BE2C (cell line): Measurements from ENCODE around the gene PPOX.

Source experiments
- DNase-seq: peaks from one replicate; pipeline ENCODE4 v3.0.0-alpha.2; 2020
- H3K27me3 ChIP-seq: fragments of 250-450 bp; sonication (Bioruptor Pico); 2 replicates; pipeline ENCODE4 v1.5.1; 2020; ENCODE audit warnings: mild to moderate bottlenecking
- H3K36me3 ChIP-seq: fragments of 250-450 bp; sonication (Bioruptor Pico); 2 replicates; pipeline ENCODE4 v1.5.1; 2020; ENCODE audit warnings: mild to moderate bottlenecking
- H3K4me1 ChIP-seq: fragments of 250-450 bp; sonication (Bioruptor Pico); 2 replicates; pipeline ENCODE4 v1.5.1; 2020
- H3K4me3 ChIP-seq: 2 replicates; pipeline ENCODE4 v1.5.1; 2011; ENCODE audit warnings: low read depth, low read length
- H3K9me3 ChIP-seq: fragments of 250-450 bp; sonication (Bioruptor Pico); 2 replicates; pipeline ENCODE4 v1.5.1; 2020
- CTCF ChIP-seq: IDR thresholded peaks from 2 replicates; pipeline ENCODE4 v1.5.1; 2012; ENCODE audit warnings: mild to moderate bottlenecking, low read depth, low read length

PPOX gene

GRCh38 chr1:161215076-161215475 is 48.9 kb downstream of the PPOX start, which contains the start of gene FCER1G:
Gene FCER1G, plus strand, starts transcription at chr1:161215295. Its CDS starts 27 bp downstream, at chr1:161215322.
- peaks cover 42% of the 10 kb centered on the region for H3K36me3 ChIP-seq
- no peaks in the 10 kb centered on the region for H3K27me3 ChIP-seq
- no peaks in the 10 kb centered on the region for H3K4me1 ChIP-seq
- DNase-seq: no peak
- no peak for TF ChIP-seq CTCF
- H3K4me3 ChIP-seq: no peak within 1 kb of the TSS
- H3K9me3 ChIP-seq: no peaks in the 10 kb centered on the region

DNA sequence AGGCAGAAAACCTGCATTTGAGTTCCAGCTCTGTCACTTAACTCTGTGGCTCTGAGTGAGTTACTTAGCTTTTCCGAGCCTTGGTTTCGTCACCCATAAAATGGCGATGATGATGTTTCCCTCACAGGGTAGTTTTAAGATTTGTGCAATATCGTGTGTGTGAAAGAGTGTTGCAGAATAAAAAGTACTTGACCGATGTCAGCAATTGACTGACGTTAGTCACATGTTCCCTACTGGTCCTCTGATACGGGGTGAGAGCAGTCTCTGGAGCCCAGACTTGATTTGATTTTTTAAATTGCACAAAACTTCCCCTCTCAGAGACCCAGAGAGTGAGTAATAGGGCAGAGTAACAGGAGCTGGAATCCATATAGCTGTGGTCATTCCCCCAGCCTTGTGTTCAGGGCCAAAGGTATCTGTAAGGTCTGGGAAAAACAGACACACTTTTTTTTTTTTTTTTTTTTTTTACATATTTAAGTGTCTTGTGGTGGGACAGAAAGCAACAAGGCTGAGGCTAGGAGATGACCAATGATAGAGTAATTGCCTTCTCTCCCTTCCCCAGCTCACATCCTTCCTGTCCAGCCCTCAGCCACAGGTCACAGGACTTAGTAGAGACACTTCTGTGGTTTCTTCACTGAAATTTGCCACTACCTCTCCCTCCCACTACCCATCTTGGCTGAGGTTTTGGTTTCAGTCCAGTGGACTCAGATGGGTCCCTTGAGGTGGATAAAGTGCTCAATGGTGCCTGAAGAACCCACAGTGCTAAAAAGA is 50.9 kb downstream of the PPOX start:
- Histone ChIP-seq H3K9me3 (no peaks in the 10 kb centered on the region), H3K36me3 (peaks cover 22% of the 10 kb centered on the region), H3K4me1 (no peaks in the 10 kb centered on the region), H3K4me3 (no peak overlapping the region), H3K27me3 (no peaks in the 10 kb centered on the region)
- TF ChIP-seq CTCF: no peak
- no peak for DNase-seq

- no peaks in the 10 kb centered on the region for H3K4me1 ChIP-seq
- no peak for DNase-seq
- peaks cover 14% of the 10 kb centered on the region for H3K36me3 ChIP-seq
- H3K9me3 ChIP-seq: no peaks in the 10 kb centered on the region
- no peak overlapping the region for H3K4me3 ChIP-seq
- H3K27me3 ChIP-seq: no peaks in the 10 kb centered on the region
- TF ChIP-seq CTCF: no peak
Observed at GRCh38 chr1:161217831-161218230, 51.6 kb downstream of the PPOX start.

DNA sequence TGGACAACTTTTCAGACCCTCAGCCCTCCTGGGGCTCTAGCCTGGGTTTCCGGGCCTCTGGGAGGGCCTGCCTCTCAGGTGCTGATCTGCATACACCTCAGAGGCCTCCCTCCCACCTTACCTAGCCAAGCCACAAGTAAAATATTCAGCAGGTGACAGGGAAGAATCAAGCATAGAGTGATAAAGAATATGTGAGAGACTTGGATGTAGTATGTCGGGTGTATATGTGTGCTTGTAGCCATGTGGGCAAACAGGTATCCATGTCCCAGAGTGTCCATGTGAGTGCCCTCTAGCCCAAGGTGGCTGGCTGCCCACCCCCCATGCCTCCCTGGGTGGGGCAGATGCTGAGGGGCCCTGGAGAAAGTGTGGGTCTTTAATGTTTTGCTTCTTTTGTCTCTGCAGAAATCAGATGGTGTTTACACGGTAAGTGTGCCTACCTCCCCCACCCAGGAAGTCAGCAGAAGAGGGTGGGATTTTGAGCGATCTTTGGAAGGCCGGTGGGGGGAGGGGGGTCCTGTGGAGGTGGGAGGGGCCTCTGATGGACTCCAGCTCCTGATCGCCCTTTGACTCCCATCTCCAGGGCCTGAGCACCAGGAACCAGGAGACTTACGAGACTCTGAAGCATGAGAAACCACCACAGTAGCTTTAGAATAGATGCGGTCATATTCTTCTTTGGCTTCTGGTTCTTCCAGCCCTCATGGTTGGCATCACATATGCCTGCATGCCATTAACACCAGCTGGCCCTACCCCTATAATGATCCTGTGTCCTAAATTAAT is 52.3 kb downstream of the PPOX start:
- Histone ChIP-seq H3K27me3 (no peaks in the 10 kb centered on the region), H3K4me1 (no peaks in the 10 kb centered on the region), H3K4me3 (no peak overlapping the region), H3K9me3 (no peaks in the 10 kb centered on the region), H3K36me3 (peaks cover 8% of the 10 kb centered on the region)
- DNase-seq: no peak
- TF ChIP-seq CTCF: no peak

DNA sequence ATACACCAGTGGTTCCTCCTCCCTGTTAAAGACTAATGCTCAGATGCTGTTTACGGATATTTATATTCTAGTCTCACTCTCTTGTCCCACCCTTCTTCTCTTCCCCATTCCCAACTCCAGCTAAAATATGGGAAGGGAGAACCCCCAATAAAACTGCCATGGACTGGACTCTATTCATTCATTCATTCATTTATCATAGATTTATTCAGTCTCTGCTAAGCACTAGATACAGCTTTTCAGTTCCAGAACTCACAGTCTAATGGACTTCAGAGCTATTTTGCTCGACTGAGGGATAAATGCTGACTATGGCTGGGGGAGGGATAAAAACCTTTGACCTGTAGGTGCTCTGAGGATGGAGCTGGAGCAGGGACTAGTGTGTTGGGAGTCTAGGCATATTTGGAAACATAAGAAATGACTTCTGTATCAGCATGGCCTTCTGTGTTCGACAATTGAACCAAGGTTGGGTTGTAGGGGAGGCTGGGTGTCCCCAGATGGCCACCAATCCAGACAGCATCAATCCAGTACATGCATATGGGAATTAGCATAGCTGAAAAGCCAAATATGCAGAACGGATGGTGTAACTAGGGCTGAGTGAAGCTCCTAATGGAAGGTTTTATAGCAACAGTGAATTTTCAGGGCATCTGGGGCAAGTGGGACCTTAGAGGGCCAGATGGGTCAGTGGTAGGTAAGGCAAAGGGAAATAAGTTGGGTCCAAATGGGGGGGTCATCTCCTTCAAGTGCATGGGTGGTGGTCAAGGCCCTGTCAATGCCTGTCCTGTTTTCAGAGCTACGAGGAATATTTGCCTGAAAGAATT is 53.1 kb downstream of the PPOX start:
- Histone ChIP-seq H3K27me3 (no peaks in the 10 kb centered on the region), H3K9me3 (no peaks in the 10 kb centered on the region), H3K4me1 (no peaks in the 10 kb centered on the region), H3K36me3 (no peaks in the 10 kb centered on the region; the same call in none of the 2 replicates), H3K4me3 (no peak overlapping the region)
- no peak for DNase-seq
- TF ChIP-seq CTCF: no peak
